ENCODE results near the gene RBBP6.
A peak's percentile ranks its signal among the peaks of the same experiment; 100 is the strongest.
"Not testable (repeated sequence)": the region's sequence is repeated elsewhere in the genome, so short reads cannot be mapped to it uniquely, and the experiment has no call there.

The RBBP6 gene

GRCh38 chr16:24573141-24573540, 33.8 kb downstream of the RBBP6 start:
- DNase-seq = no peak

- not testable (repeated sequence) for DNase-seq
Observed at GRCh38 chr16:24574515-24575485, 35.4 kb downstream of the RBBP6 start.

GRCh38 chr16:24575791-24576190, 36.4 kb downstream of the RBBP6 start:
- DNase-seq = not testable (repeated sequence)

GRCh38 chr16:24577167-24577566, 37.8 kb downstream of the RBBP6 start:
- no peak for DNase-seq

GRCh38 chr16:24580665-24581064, 41.3 kb downstream of the RBBP6 start:
- DNase-seq = no peak

GRCh38 chr16:24583494-24583893, 44.1 kb downstream of the RBBP6 start:
- DNase-seq = no peak

GRCh38 chr16:24589997-24590396, 50.6 kb downstream of the RBBP6 start:
- no peak for DNase-seq

GRCh38 chr16:24598777-24599437, 59.5 kb downstream of the RBBP6 start:
- no peak for DNase-seq

- no peak for DNase-seq
Observed at GRCh38 chr16:24609417-24609739, 70.0 kb downstream of the RBBP6 start.

GRCh38 chr16:24609740-24610415, 70.5 kb downstream of the RBBP6 start:
- DNase-seq = peak; percentile 7

- no peak for DNase-seq
Observed at GRCh38 chr16:24610416-24610755, 71.0 kb downstream of the RBBP6 start.

GRCh38 chr16:24611310-24611709, 71.9 kb downstream of the RBBP6 start:
- DNase-seq = no peak

- no peak for DNase-seq
Observed at GRCh38 chr16:24612656-24613055, 73.3 kb downstream of the RBBP6 start.

- not testable (repeated sequence) for DNase-seq
Observed at GRCh38 chr16:24613267-24613666, 73.9 kb downstream of the RBBP6 start.

GRCh38 chr16:24617502-24617901, 78.1 kb downstream of the RBBP6 start:
- no peak for DNase-seq

All from CD4-positive, alpha-beta T cell treated with Interleukin-6 for 4 hours (primary cell).